Measurements from ENCODE around the gene PRKCZ.

PRKCZ gene

DNA sequence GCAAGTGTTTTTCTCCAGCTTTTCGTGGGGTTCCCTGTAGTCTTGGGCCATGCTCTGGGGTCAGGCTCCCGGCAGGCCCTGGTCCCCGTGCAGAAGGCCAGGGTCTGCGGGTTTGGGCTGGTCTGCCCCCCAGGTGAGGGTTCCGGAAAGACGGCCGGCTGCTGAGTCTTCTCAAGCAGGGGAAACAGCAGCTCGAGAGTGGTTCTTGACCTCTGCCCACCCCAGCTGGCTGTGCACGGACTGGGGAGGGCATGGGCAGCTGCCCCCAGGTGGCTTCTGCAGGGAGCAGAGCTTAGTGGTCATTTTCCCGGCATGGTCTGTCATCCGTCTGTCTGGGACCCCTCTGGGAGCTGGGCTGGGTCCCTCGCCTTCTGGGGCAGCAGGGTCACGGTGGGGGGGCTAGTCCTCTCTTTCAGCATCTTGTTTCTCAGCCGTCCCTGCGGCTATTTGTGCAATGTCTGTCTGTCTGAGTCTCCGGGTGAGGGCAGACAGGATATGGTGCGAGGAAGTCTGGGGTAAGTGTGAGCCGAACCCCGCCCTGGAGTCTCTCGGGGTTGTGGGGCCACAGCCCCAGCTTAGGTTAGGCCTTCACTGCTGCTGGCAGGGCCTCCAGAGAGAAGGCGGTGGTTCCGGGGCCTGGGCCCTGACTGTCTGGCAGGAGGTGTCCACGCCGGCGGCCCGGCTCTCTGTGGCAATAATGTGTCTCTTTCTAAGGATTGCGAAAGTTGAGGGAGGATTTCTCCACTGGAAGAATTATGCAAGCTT, 184.0 kb downstream of the PRKCZ start:
- no peak for DNase-seq

GRCh38 chr1:2234762-2235113, 184.5 kb downstream of the PRKCZ start:
- no peak for DNase-seq
